ENCODE measurements around the gene RAB25.
A peak's percentile ranks its signal among the peaks of the same experiment; 100 is the strongest.
"Not testable (repeated sequence)": the region's sequence is repeated elsewhere in the genome, so short reads cannot be mapped to it uniquely, and the experiment has no call there.

RAB25 gene

GRCh38 chr1:156102633-156103511 lies 41.9 kb downstream of the RAB25 start:
- DNase-seq (ENCODE audit: low read depth in 2 of 2): no peak

- no peak for DNase-seq (ENCODE audit: low read depth in 2 of 2)
Measured at GRCh38 chr1:156103521-156103947, 42.6 kb downstream of the RAB25 start.

- no peak for DNase-seq (ENCODE audit: low read depth in 2 of 2)
Measured at GRCh38 chr1:156104065-156104810, 43.3 kb downstream of the RAB25 start.

GRCh38 chr1:156104861-156105832 lies 44.2 kb downstream of the RAB25 start:
- no peak for DNase-seq (ENCODE audit: low read depth in 2 of 2)

- DNase-seq (ENCODE audit: low read depth in 2 of 2): no peak
Measured at GRCh38 chr1:156106624-156107488, 45.9 kb downstream of the RAB25 start.

GRCh38 chr1:156108057-156108456 lies 47.1 kb downstream of the RAB25 start:
- no peak for DNase-seq (ENCODE audit: low read depth in 2 of 2)

- DNase-seq (ENCODE audit: low read depth in 2 of 2): no peak
Measured at GRCh38 chr1:156108664-156109241, 47.8 kb downstream of the RAB25 start.

GRCh38 chr1:156110252-156110651 lies 49.3 kb downstream of the RAB25 start:
- no peak for DNase-seq (ENCODE audit: low read depth in 2 of 2)

- DNase-seq (ENCODE audit: low read depth in 2 of 2): no peak
Measured at GRCh38 chr1:156111355-156111962, 50.5 kb downstream of the RAB25 start.

GRCh38 chr1:156112276-156113137 lies 51.5 kb downstream of the RAB25 start:
- DNase-seq (ENCODE audit: low read depth in 2 of 2): no peak

GRCh38 chr1:156113282-156113950 lies 52.5 kb downstream of the RAB25 start:
- no peak for DNase-seq (ENCODE audit: low read depth in 2 of 2)

GRCh38 chr1:156114101-156114918 lies 53.4 kb downstream of the RAB25 start, which contains the start of gene LMNA:
TSS of gene LMNA (plus strand) at chr1:156114711. CDS start at chr1:156114919, 208 bp downstream.
- DNase-seq (ENCODE audit: low read depth in 2 of 2): peak; percentile 55 to 60

- no peak for DNase-seq (ENCODE audit: low read depth in 2 of 2)
Measured at GRCh38 chr1:156114919-156115513, 54.1 kb downstream of the RAB25 start.

- DNase-seq (ENCODE audit: low read depth in 2 of 2): no peak
Measured at GRCh38 chr1:156115514-156116374, 54.8 kb downstream of the RAB25 start.

- DNase-seq (ENCODE audit: low read depth in 2 of 2): not testable (repeated sequence)
Measured at GRCh38 chr1:156116731-156117130, 55.8 kb downstream of the RAB25 start.
